Activated CD4-positive, alpha-beta T cell treated with anti-CD3 and anti-CD28 coated beads for 4 hours (primary cell): ENCODE results near the gene CCNT1.
"Not testable (repeated sequence)": the region's sequence is repeated elsewhere in the genome, so short reads cannot be mapped to it uniquely, and the experiment has no call there.

Source experiments
- DNase-seq, 2 donors: peaks; one replicate each; pipeline ENCODE4 v3.0.0-alpha.2; 2020

CCNT1 gene

DNA sequence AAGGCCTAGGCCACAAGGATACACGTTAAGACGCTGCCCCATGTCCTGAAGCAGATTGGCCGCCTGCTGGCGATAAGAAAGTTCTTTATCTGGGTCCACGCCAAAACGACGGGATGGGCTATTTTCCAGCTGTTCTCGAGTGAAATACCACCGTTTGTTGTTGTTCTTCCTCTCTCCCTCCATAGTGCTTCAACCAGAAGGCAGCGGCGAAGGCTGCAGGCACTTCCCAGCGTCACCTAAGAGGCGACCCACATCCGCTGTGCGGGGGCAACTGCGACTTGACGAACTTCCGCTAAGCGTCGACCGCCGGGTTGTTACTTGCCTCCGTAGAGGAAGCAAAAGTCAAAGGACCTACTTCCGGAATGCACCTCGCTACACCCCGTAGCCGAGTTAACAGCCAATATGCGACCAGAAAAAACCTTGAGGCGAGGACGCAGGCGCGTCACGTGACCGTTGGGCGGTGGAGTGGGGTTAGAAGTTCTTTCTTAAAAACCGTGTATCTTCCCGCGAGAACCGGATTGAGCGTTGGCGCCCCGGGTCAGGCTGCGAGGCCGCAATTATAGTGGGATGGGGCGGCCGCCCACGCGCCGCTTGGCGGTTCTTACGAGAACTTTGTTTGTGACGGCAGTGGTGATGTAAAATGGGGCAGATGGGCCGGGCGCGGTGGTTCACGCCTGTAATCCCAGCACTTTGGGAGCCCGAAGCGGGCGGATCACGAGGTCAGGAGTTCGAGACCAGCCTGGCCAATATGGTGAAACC, at the start of gene CCNT1:
Gene CCNT1, minus strand, starts transcription at position 215 of the 759 bp plus-strand sequence. Its CDS starts 32 bp downstream, at position 183.
- peak; percentile 99 for DNase-seq

DNA sequence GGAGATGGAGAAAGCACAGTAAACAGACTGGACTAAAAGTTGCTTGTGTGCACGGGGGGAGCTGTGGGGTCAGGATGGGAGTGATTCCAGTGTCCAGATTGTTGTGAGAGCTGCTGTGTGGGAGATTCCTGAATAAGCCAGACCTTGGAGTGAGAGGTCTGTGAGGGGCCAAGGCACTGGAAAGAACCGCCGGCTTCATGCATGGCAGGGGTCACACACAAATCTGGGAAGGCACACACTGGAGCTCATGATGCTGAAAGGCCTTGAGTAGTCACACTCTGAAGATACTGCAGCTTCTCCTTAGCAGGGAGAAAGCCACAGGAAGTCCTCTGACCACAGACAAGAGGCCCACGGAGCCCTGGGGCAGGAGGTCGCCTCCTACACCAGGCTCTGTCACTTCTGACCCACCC, 49.3 kb upstream of the CCNT1 start:
- no peak for DNase-seq

DNA sequence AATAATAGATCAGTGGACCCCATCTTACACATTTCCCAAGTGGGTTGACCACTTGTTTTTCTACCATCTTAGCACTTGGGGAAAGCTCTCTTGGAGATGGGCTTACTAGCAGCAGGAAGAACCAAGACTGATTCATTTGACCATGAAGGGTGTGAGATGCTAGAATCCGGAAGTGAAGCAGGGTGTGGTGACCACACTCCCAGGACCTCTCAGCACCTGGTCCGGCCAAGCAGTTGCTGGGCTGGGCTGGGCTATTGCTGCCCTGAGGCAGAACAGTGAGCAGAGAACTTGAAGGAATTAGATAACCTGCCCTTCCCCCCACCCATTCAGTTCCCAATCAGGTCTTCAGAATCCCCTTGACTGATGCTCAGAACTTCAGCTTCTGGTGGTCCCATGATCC, 48.0 kb upstream of the CCNT1 start:
- no peak for DNase-seq

DNA sequence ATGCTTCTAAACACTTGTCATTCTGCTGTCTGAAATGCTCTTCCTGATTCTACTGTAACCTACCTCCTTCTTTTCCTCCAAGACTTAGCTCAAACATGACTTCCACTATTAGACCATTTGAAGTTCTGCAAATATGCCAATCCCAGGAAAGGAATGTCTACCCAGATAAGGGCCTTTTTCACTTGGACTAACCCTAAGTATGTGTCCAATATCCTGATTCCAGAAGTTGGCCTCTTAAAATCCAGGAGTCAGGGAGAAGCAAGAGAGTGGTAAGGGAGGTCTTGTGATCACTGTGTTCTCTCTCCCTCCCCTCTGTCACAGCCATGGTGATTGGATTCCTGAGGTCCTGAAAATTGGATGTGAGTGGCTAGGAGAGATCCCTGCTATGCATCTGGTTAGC, 42.2 kb upstream of the CCNT1 start:
- no peak for DNase-seq

DNA sequence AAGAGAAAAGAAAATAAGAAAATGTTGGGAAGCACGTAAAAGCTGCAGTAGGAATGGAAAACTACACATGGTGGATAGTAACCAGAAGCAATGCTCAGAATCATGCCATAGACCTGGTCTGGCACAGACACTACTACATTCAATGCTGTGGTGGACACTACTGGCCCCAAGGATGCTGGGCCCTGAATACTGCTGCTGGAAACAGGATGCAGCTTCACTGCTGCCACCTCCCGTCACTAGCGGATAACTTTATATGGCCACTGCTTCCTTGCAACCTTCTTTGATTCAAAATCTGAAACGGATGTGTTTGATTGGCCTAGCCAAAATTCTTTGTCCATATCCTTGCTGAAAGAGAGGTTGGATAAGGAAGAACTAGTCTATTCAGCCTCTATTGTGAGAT, 41.7 kb upstream of the CCNT1 start:
- DNase-seq = no peak

DNA sequence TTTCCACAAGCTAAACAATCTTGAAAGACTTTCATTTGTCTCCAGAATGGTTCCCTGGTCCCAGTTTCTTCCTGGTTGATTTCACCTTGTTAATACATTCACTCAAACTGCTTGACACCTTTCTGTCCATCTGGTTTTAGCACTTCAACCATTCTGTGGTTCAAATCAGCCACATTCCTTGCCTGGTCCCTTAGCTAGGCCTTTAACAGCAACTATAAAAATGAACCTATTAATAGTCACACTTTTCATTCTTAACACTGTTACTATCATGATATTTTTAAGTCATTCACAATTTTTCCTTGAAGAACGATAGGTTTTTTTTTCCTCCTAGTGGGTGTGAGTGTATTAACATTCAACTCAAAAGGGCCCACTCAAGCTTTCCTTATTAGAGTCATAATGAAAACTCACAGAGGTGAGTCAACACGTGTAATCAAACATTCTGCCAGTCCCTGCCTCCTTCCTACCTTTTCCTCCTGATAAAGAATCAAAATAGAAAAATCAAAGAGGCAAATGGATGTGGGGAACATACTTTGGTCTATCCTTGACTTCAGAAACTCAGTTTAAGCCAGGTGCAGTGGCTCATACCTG, 34.4 kb upstream of the CCNT1 start:
- DNase-seq = no peak

DNA sequence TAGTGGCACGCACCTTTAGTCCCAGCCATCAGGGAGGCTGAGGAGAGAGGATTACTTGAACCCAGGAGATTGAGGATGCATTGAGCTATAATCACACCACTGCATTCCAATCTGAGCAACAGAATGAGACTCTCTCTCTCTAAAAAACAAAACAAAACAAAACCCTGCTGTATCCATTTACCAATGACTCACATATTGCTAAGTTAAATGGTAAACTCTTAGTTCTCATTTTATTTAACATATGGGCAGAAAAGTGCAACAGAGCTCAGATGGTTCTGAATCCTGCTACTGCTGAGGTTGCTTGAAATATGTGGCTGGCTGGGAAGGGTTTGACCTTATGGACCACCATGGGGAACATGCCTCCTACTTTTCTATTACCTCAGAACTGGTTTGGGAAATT, 33.7 kb upstream of the CCNT1 start:
- no peak for DNase-seq

DNA sequence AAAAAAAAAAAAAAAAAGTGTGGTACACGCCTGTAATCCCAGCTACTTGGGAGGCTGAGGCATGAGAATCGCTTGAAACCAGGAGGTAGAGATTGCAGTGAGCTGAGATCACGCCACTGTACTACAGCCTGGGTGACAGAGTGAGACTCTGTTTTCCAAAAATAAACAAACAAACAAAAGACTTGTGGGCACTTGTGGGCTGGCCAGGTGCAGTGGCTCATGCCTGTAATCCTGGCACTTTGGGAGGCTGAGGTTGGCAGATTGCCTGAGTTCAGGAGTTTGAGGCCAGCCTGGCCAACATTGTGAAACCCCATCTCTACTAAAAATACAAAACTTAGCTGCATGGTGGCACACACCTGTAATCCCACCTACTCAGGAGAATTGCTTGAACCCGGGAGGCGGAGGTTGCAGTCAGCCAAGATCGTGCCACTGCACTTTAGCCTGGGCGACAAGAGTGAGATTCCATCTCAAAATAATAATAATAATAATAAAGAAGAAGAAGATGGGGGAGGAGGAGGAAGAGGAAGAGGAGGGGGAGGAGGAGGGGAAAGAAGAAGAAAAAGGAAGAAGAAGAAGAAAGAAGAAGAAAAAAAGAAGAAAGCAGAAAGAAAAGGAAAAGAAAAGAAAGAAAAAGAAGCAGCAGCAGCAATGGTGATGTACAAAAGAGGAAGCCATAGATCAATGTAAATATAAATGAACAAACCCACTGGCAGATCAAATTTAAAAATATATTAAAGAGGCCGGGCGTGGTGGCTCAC, 27.9 kb upstream of the CCNT1 start:
- no peak for DNase-seq

DNA sequence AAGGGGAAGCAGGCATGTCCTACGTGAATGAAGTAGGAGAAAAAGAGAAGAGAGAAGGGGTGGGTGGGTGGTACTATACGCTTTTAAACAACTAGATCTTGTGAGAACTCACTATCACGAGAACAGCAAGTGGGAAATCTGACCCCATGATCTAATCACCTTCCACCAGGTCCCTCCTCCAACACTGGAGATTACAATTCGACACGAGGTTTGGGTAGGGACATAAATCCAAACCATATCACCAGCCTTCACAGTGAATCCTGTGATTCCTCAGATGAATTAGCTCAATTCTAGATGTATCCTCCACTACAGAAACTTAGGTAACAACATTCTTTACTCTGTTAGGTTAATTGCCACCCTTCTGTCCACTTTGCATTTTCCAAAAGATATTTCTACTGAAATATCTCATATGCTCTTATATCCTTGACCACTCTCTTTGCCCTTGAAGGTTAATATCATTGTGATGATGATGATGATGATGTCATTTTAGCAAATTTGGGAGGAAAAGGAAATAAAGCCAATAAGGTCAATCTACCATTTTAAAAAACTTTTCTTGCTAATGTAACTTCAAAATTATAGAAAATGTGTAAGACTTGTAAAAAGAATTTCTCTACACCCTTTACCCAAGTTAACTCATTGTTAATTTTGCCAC, 23.2 kb upstream of the CCNT1 start:
- DNase-seq = no peak

DNA sequence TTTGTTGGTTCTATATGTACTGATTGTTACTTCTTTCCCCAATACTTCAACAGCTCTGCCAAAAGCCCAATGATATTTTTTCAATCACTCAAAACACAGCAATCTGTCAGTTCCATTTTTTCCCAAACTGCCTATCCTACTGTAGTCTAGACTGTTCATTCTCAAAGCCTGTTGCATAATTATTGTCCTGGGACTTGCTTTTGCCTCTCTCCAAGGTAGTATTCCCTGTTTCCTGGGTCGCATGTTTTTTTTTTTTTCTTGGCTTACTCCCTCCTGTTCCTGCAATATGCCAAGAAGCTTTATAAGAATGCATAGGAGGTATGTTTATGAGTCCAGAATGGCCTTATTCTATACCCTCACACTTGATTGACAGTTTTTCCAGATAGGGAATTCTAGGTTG, 19.9 kb upstream of the CCNT1 start:
- no peak for DNase-seq

DNA sequence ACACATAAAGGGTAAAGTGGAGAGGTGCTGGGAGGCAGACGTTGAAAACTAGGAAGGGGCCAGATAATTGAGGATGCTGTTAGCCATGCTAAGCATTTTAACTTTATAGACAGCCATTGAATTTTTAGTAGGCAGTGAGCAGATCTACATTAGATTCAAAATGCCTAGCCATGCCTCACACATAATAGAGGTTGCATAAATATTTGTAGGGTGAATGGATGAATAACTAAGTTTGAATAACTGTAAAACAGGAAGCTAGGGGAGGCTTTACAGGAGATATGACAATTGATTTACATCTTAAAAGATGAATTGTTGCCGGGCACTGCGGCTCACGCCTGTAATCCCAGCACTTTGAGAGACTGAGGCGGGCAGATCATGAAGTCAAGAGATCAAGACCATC, 12.3 kb upstream of the CCNT1 start:
- no peak for DNase-seq

DNA sequence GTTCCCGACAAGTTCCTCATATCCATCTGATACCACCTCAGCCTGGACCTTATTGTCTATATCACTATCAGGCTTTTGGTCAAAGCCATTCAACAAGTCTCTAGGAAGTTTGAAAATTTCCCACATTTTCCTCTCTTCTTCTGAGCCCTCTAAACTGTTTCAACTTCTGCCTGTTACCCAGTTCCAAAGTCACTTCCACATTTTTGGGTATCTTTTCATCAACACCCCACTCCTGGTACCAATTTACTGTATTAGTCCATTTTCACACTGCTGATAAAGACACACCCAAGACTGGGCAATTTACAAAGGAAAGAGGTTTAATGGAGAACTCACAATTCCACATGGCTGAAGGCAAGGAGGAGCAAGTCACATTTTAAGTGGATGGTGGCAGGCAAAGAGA, 4.2 kb upstream of the CCNT1 start:
- DNase-seq = not testable (repeated sequence)

DNA sequence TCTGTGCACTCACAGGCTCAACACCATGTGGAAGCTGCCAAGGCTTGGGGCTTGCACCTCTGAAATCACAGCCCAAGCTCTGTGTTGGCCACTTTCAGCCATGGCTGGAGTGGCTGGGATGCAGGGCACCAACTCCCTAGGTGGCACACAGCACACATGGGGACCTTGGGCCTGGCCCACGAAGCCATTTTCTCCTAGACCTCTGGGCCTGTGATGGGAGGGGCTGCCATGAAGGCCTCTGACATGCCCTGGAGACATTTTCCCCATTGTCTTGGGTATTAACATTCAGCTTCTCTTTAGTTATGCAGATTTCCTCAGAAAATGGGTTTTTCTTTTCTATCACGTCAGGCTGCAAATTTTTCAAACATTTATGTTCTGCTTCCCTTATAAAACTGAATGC, 3.7 kb upstream of the CCNT1 start:
- DNase-seq = not testable (repeated sequence)

DNA sequence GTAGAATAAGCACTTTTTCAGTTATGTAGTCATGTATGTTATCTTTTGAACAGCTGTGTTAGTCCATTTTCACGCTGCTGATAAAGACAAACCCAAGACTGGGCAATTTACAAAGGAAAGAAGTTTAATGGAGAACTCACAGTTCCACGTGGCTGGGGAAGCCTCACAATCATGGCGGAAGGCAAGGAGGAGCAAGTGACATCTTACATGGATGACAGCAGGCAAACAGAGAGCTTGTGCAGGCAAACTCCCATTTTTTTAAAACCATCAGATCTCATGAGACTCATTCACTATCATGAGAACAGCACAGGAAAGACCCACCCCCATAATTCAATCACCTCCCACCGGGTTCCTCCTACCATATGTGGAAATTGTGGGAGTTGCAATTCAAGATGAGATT, 2.5 kb upstream of the CCNT1 start:
- not testable (repeated sequence) for DNase-seq

DNA sequence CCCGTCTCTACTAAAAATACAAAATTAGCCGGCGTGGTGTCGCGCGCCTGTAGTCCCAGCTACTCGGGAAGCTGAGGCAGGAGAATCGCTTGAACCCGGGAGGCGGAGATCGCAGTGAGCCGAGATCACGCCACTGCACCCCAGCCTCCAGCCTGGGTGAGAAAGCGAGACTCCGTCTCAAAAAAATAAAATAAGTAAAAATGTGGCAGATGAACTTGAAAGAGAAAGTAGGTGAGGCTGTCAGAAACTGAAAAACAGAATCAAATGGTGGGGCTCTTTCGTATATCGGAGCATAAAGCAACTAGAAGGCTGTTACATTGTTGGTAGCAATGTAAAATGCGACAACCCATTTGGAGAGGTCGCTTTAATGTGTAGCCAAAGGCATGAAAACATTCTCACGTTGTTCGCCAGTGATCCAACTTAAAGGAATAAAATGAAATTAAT, 767 bp upstream of the CCNT1 start:
- no peak for DNase-seq

DNA sequence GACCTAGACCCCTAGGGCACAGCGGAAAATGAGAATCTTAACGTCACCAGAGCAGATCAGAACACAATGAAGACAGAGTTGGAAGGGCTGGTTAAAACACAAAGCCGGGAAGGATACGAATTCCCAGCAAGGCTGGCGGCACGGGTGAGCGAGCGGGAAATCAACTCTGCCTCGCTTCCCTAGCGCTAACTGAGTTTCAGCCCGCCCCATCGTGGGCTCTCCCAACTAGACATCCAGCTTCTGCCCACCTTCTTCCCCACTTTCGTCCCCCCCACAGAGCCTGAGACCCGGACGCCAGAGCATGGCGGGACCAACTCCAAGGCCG, 377 bp downstream of the CCNT1 start:
- no peak for DNase-seq

DNA sequence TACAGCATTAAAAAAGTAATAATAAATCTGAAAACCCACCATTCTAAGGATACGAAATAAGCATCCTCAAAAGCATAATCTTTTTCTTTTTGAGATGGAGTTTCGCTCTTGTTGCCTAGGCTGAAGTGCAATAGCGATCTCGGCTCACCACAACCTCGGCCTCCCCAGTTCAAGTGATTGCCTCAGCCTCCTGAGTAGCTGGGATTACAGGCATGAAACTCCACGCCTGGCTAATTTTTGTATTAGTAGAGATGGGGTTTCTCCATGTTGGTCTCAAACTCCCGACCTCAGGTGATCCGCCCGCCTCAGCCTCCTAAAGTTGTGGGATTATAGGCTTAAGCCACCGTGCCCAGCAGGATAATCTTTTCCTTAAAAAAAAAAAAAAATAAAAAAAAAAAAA, 4.3 kb downstream of the CCNT1 start:
- DNase-seq = no peak

DNA sequence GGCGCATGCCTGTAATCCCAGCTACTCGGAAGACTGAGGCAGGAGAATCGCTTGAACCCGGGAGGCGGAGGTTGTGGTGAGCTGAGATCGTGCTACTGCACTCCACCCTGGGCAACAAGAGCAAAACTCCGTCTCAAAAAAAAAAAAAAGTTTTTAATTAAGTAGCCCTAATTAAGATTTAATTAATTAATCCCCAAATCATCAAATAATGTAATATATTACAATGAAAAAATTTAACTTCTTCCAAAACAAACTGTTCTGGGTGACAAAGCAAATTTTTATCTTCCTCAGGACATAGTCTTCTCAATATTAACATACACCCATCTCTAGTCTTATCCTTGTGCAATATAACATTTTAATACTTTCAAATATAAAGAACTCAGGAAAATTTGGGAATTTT, 17.7 kb downstream of the CCNT1 start:
- DNase-seq = not testable (repeated sequence)

DNA sequence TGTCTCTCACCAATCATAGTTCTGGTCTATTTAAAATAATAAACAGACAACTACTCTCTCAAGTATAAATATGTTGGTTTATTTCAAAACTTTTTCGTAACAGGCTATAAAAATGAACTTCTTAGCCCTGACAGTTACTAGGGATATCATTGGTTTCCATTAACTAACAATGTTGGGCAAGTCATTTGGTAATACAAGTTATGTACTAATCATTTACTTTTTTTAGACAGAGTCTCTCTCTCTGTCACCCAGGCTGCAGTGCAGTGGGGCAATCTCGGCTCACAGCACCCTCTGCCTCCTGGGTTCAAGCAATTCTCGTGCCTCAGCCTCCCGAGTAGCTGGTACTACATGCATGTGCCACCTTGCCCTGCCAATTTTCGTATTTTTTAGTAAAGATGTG, 19.9 kb downstream of the CCNT1 start:
- DNase-seq = no peak

DNA sequence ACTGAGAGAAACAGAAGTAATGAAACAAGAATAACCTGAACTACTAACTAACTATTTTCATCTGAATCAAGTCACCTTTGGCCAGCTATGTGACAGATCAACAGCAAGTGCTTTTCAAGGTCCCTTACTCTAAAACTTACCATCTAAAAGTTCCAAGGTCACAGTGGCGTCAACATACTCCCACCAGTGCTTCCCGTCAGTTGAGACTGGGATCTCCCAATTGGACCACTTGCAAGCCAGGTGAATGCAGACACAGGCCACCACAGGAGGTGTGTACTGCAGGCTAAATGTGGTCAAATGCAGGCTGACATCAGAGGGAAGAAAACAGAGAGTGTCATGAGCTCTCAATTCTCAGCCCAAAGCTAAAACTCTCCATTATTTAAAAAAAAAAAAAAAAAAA, 20.6 kb downstream of the CCNT1 start:
- no peak for DNase-seq

DNA sequence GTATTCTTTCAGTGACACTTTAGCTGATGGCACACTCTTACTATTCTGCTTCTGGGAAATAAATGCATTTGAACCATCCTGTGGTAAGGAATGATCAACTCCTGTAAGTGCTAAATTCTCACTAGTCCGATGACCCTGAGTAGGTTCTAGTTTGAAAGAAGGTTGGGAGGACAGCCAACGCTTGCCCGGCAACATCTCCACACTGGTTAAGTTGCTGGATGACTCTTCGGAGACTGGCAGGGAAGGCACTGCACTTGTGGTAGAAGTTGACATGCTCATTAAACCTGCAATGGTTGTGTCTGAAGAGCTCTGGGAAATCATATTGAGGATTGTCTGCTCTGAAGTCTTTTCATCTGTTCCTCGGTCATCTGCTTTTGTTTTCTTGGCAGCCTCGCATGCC, 22.5 kb downstream of the CCNT1 start:
- DNase-seq = no peak

DNA sequence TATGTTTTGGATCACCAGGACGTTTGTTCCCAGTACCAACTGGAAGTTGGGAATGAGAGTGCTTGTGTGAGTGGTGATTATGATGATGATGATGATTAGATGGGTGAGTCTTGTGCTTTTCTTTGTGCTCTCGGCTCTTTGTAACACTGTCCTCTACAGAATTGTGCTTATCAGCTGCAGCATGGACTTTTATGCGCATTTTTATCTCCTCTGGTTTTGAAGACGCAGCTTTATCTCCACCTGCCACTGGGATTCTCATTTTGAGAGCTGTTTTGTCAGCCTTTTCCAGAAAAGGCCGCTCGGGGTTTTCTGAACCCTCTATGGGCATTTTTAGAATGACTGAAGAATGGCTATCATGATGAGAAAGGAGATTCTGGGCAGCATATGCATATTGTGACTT, 22.9 kb downstream of the CCNT1 start:
- no peak for DNase-seq

DNA sequence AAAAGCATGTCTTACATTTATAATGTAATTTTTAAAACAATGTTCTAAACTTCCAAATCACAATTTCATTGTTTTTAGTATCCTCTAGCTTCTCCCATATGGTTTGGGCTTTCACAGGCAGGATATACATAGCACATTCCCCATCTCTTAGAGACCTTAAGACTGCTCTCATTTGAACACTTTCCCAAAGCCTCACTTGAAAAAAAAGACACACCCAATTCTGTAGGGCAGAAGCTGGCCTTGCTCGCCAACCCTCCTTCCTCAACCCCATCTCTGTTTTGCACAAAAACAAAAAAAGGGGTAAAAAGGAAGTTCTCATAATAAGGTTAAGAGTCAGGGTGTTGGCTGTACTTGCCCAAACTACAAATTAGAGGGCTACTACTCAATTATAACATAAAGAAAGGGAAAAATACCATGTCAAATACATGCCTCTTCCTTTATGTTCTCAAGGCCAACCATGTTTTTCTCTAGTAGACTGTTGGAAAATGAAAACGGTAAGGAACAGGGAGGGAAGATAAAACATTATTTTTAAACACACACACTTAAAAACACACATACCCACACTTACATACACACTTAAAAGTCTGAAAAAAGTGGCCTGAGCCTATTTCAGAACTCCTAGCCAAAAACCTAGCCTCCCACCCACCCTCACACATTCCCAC, 24.6 kb downstream of the CCNT1 start:
- DNase-seq = no peak
